HG03196 (cell line): ENCODE results near the gene MEDAG.
"Not testable (repeated sequence)": the region's sequence is repeated elsewhere in the genome, so short reads cannot be mapped to it uniquely, and the experiment has no call there.

ENCODE experiments used
- ATAC-seq: cut with Tn5 transposase; IDR thresholded peaks from one replicate; pipeline ENCODE4 v1.9.1; 2021; ENCODE audit not compliant: unreplicated experiment

Gene MEDAG

GRCh38 chr13:30906411-30907051, 460 bp downstream of the MEDAG start:
- ATAC-seq, result no peak

GRCh38 chr13:30907121-30907861, 1.2 kb downstream of the MEDAG start:
- no peak for ATAC-seq

- ATAC-seq, result no peak
Measured at GRCh38 chr13:30908416-30908980, 2.4 kb downstream of the MEDAG start.

GRCh38 chr13:30910676-30911075, 4.6 kb downstream of the MEDAG start:
- no peak for ATAC-seq

- ATAC-seq, result no peak
Measured at GRCh38 chr13:30915691-30916541, 9.8 kb downstream of the MEDAG start.

- ATAC-seq, result no peak
Measured at GRCh38 chr13:30916991-30917390, 10.9 kb downstream of the MEDAG start.

GRCh38 chr13:30918662-30919405, 12.8 kb downstream of the MEDAG start:
- ATAC-seq, result no peak

- no peak for ATAC-seq
Measured at GRCh38 chr13:30920162-30920909, 14.3 kb downstream of the MEDAG start.

- ATAC-seq, result no peak
Measured at GRCh38 chr13:30923418-30923817, 17.3 kb downstream of the MEDAG start.

- no peak for ATAC-seq
Measured at GRCh38 chr13:30924721-30925120, 18.6 kb downstream of the MEDAG start.

- no peak for ATAC-seq
Measured at GRCh38 chr13:30925429-30925828, 19.4 kb downstream of the MEDAG start.

- no peak for ATAC-seq
Measured at GRCh38 chr13:30926781-30927180, 20.7 kb downstream of the MEDAG start.

- not testable (repeated sequence) for ATAC-seq
Measured at GRCh38 chr13:30927188-30927587, 21.1 kb downstream of the MEDAG start.

- ATAC-seq, result no peak
Measured at GRCh38 chr13:30927595-30927994, 21.5 kb downstream of the MEDAG start.

GRCh38 chr13:30928978-30929377, 22.9 kb downstream of the MEDAG start:
- ATAC-seq, result no peak

GRCh38 chr13:30932481-30933353, 26.6 kb downstream of the MEDAG start, which contains the start of gene TEX26:
TEX26 (plus strand) TSS chr13:30932656; CDS start chr13:30932716, 60 bp downstream.
- ATAC-seq, result no peak

- ATAC-seq, result no peak
Measured at GRCh38 chr13:30933354-30933670, 27.2 kb downstream of the MEDAG start.

- no peak for ATAC-seq
Measured at GRCh38 chr13:30934381-30934780, 28.3 kb downstream of the MEDAG start.

GRCh38 chr13:30934803-30935202, 28.7 kb downstream of the MEDAG start:
- ATAC-seq, result no peak
